Fibroblast of pulmonary artery (primary cell): ENCODE results near the gene CHMP4A.

ENCODE experiments used
- DNase-seq: peaks from one replicate; pipeline ENCODE4 v3.0.0-alpha.2; 2010; ENCODE audit warnings: low read depth
- H3K4me3 ChIP-seq: replicated peaks from 2 replicates; pipeline ENCODE4 v1.5.1; 2011; ENCODE audit warnings: low read depth, mild to moderate bottlenecking, control low read depth, low read length, moderate library complexity
- CTCF ChIP-seq: IDR thresholded peaks from 2 replicates; pipeline ENCODE4 v1.5.1; 2011; ENCODE audit warnings: mild to moderate bottlenecking, control low read depth, low read length, inconsistent platforms; ENCODE audit errors: missing control alignments

Gene CHMP4A

GRCh38 chr14:24237463-24237955 lies 24.2 kb upstream of the CHMP4A start:
- no peak for DNase-seq
- no peak overlapping the region for H3K4me3 ChIP-seq
- no peak for TF ChIP-seq CTCF

- no peak overlapping the region for H3K4me3 ChIP-seq
- no peak for TF ChIP-seq CTCF
- no peak for DNase-seq
Observed at GRCh38 chr14:24236689-24237462, 23.6 kb upstream of the CHMP4A start.

- no peak for DNase-seq
- no peak overlapping the region for H3K4me3 ChIP-seq
- no peak for TF ChIP-seq CTCF
Observed at GRCh38 chr14:24235804-24236688, 22.8 kb upstream of the CHMP4A start.

GRCh38 chr14:24234095-24235005 lies 21.1 kb upstream of the CHMP4A start:
- no peak for DNase-seq
- TF ChIP-seq CTCF, result no peak
- H3K4me3 ChIP-seq, result no peak overlapping the region

GRCh38 chr14:24233538-24233866 lies 20.2 kb upstream of the CHMP4A start:
- no peak for TF ChIP-seq CTCF
- no peak for DNase-seq
- H3K4me3 ChIP-seq, result peak overlapping the region; percentile 93

GRCh38 chr14:24232645-24233537 lies 19.6 kb upstream of the CHMP4A start, which contains the start of gene GMPR2:
Gene GMPR2, plus strand, starts transcription at chr14:24232929. Its CDS starts 325 bp downstream, at chr14:24233254.
- DNase-seq, result no peak
- peak within 1 kb of the TSS; percentile 93 for H3K4me3 ChIP-seq
- TF ChIP-seq CTCF, result no peak
